T-cell (primary cell): ENCODE results near the gene CNGA2. TPM values are rescaled to one million over a fixed set of nuclear protein-coding genes. Genes with fewer than 3 reads are reported as not detected.

Experiments used
- ATAC-seq, 4 experiments: fragments of 200-7000 bp in 3 of 4; fragments of 150-1000 bp in 1 of 4; cut with Tn5 transposase; replicated peaks in 1 of 4; 1 replicate in 3 of 4; 2 replicates in 1 of 4; pipeline ENCODE4 v1.10.0; 2021; ENCODE audit warnings: moderate library complexity in 3 of 4, mild to moderate bottlenecking in 2 of 4, moderate number of reproducible peaks in 1 of 4
- CTCF ChIA-PET, 2 donors: fragments of 300-600 bp; sonication (Branson Sonifier 250); formaldehyde crosslinking; loops; one replicate each; lab custom pipeline; 2022; ENCODE audit warnings: antibody characterized with exemption in 2 of 2; lab: Charles Lee
- POLR2A ChIA-PET, 2 donors: fragments of 300-600 bp; sonication (Branson Sonifier 250); formaldehyde crosslinking; loops; one replicate each; lab custom pipeline; 2022; ENCODE audit warnings: antibody characterized with exemption in 2 of 2; lab: Charles Lee
- DNase-seq, 35 experiments: peaks; one replicate each; pipeline versions ENCODE4 v3.0.0 to v3.0.0-alpha.2; 2013 to 2023
- H3K27ac ChIP-seq: one replicate; pipeline ENCODE4 v1.5.1; 2013; ENCODE audit warnings: low read length
- H3K27me3 ChIP-seq, 2 experiments: replicated peaks in 1 of 2; 1 replicate in 1 of 2; 2 replicates in 1 of 2; pipeline versions ENCODE4 v1.6.1 to v1.7.0; 2013; ENCODE audit warnings: low read length in 1 of 2, mixed read lengths in 1 of 2; ENCODE audit not compliant: control insufficient read depth in 2 of 2, insufficient read depth in 2 of 2; ENCODE audit errors: extremely low read depth in 1 of 2
- H3K36me3 ChIP-seq, 2 donors: 1 replicate in 1 of 2; 2 replicates in 1 of 2; pipeline versions ENCODE4 v1.6.1 to v1.7.0; 2013; ENCODE audit warnings: low read length in 1 of 2; ENCODE audit not compliant: control insufficient read depth in 2 of 2, insufficient read depth in 1 of 2; ENCODE audit errors: extremely low read depth in 1 of 2
- H3K4me1 ChIP-seq, 2 experiments: 1 replicate in 1 of 2; 2 replicates in 1 of 2; pipeline versions ENCODE4 v1.6.1 to v1.7.0; 2013; ENCODE audit warnings: low read length in 2 of 2, mixed read lengths in 1 of 2; ENCODE audit not compliant: insufficient read depth in 2 of 2, control insufficient read depth in 1 of 2; ENCODE audit errors: extremely low read depth in 1 of 2
- H3K4me3 ChIP-seq, 2 donors: 1 replicate in 1 of 2; 2 replicates in 1 of 2; pipeline versions ENCODE4 v1.5.1 to v1.7.0; 2013; ENCODE audit warnings: mild to moderate bottlenecking in 2 of 2, low read length in 1 of 2, moderate library complexity in 1 of 2; ENCODE audit not compliant: control insufficient read depth in 1 of 2; ENCODE audit errors: extremely low read depth in 1 of 2
- H3K9me3 ChIP-seq: 2 replicates; pipeline ENCODE4 v1.7.0; 2013
- H3K27ac Mint-ChIP-seq, 2 donors: one replicate each; pipeline ENCODE4 v1.8.0; 2020 to 2021; ENCODE audit warnings: mild to moderate bottlenecking in 2 of 2, mixed read lengths in 2 of 2
- H3K27me3 Mint-ChIP-seq, 2 donors: one replicate each; pipeline ENCODE4 v1.8.0; 2021 to 2022; ENCODE audit warnings: mixed read lengths in 2 of 2
- H3K36me3 Mint-ChIP-seq: one replicate; pipeline ENCODE4 v1.8.0; 2021; ENCODE audit warnings: mixed read lengths
- H3K4me1 Mint-ChIP-seq, 3 donors: one replicate each; pipeline ENCODE4 v1.8.0; 2020 to 2022; ENCODE audit warnings: mixed read lengths in 3 of 3, mild to moderate bottlenecking in 1 of 3
- H3K4me3 Mint-ChIP-seq, 3 donors: one replicate each; pipeline ENCODE4 v1.8.0; 2020 to 2022; ENCODE audit warnings: mild to moderate bottlenecking in 3 of 3, mixed read lengths in 3 of 3, moderate library complexity in 3 of 3
- H3K9me3 Mint-ChIP-seq, 3 donors: one replicate each; pipeline ENCODE4 v1.8.0; 2020 to 2022; ENCODE audit warnings: mixed read lengths in 3 of 3
- WGBS: methylation state at CpG from one replicate; pipeline ENCODE4 v1.1.5; 2013; ENCODE audit warnings: missing lambda C conversion rate; ENCODE audit not compliant: insufficient coverage; 5-methylcytosine and 5-hydroxymethylcytosine counted together
- total RNA-seq, 35 experiments: library from RNA in 6 of 35; stranded (reverse) in 6 of 35; fragments of 120-200 nt in 1 of 35; gene quantifications; one replicate each; pipeline versions ENCODE4 v1.2.1 to v1.2.4 and lab custom pipeline; 2013 to 2026

The CNGA2 gene
- total RNA-seq, 5 donors from 2014 or later (not counting 1 experiment from before 2014, with no cell fraction given), result not detected

DNA sequence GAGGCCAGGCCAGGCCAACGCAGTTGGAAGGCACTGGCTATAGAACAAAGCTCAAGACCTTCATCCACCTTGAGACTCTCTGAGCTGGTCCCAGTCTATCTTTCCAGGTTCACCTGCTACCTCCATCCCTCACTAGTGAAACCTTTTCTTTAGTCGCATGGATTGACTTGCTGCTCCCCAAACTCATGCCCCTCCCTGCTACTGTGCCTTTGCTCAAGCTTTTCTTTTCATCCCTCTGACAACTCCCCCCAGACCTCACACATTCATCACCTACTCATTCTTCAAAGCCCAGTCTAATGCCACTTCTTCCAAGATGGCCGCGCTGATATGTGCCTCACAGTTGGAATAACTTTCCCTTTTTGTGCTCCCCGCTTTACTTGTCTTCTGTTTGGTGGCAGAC is 58.0 kb downstream of the CNGA2 start:
- H3K27ac ChIP-seq, result no peak overlapping the region
- ChIA-PET POLR2A (no interaction called here), CTCF (interaction anchor here in 1 of 2 donors (0.7 kb wide), 1 partner anchor 271 kb away, joined by 3 read pairs; no protein-coding TSS in a partner anchor)
- H3K4me3 ChIP-seq, result no peak overlapping the region
- no peaks in the 10 kb centered on the region for H3K9me3 ChIP-seq
- H3K36me3 ChIP-seq, result no peaks in the 10 kb centered on the region
- WGBS, result 86% methylated on average over 1 of the region's 5 CpGs
- Mint-ChIP-seq H3K36me3 (no peaks in the 10 kb centered on the region), H3K4me3 (no peak overlapping the region), H3K4me1 (no peaks in the 10 kb centered on the region), H3K27ac (no peak overlapping the region), H3K27me3 (peaks cover 0 to 32% of the 10 kb centered on the region in 2 donors), H3K9me3 (no peaks in the 10 kb centered on the region)
- ATAC-seq, result no peak
- no peaks in the 10 kb centered on the region for H3K27me3 ChIP-seq
- DNase-seq, result no peak
- H3K4me1 ChIP-seq, result no peaks in the 10 kb centered on the region

DNA sequence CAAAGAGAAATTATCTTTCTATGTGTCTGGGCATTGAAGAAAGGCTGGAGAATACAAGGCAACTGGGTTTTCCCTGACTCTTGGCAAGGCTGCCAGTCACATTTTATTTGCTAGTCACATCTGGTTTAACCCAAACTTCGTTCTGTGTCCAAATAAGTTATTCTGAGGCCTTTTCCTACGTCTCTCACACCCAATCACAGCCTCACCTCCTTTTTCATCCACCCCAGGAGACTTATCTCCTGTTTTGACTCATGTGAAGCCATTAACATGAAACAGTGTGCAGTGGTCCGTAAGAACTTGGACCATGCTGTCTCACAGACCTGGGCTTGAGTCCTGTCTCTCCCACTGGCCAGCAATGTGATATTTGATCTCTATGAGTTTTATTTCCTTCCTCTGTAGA is 59.3 kb downstream of the CNGA2 start:
- H3K27ac Mint-ChIP-seq, result no peak overlapping the region
- POLR2A ChIA-PET, result no interaction called here
- DNase-seq, result no peak

More for the DNA sequence above, 59.3 kb downstream of the CNGA2 start:
- ATAC-seq, result no peak
- H3K9me3 ChIP-seq, result no peaks in the 10 kb centered on the region
- H3K27me3 Mint-ChIP-seq, result peaks cover 0 to 31% of the 10 kb centered on the region in 2 donors
- H3K36me3 ChIP-seq, result no peaks in the 10 kb centered on the region
- H3K4me3 ChIP-seq, result no peak overlapping the region
- H3K27me3 ChIP-seq, result no peaks in the 10 kb centered on the region
- H3K4me1 Mint-ChIP-seq, result no peaks in the 10 kb centered on the region
- no peaks in the 10 kb centered on the region for H3K9me3 Mint-ChIP-seq
- 40% methylated on average over 1 of the region's 3 CpGs for WGBS
- no peaks in the 10 kb centered on the region for H3K4me1 ChIP-seq
- H3K27ac ChIP-seq, result no peak overlapping the region
- no peak overlapping the region for H3K4me3 Mint-ChIP-seq
- no peaks in the 10 kb centered on the region for H3K36me3 Mint-ChIP-seq
- CTCF ChIA-PET, result no interaction called here

Other genes starting within 250 kb of the CNGA2 start
- not detected for gene PASD1, start 171.1 kb upstream of the CNGA2 start, total RNA-seq
- not detected for gene PRRG3, start 39.3 kb upstream of the CNGA2 start, total RNA-seq
- gene FATE1, start 18.7 kb upstream of the CNGA2 start, total RNA-seq, result not detected
- gene MAGEA4, start 178.1 kb downstream of the CNGA2 start, total RNA-seq, result not detected
- under 1 TPM in 3 of 5 donors, not detected in 2; 0.16 to 0.58 (median 0.30) TPM for gene GABRE, start 239.9 kb downstream of the CNGA2 start, total RNA-seq